ENCODE results near the gene RGS17.

GRCh38 chr6:153146413-153146812, 15.3 kb upstream of the RGS17 start:
- TF ChIP-seq CTCF (IDR thresholded peaks at IDR 0.05): no peak
- TF ChIP-seq POLR2A (IDR thresholded peaks at IDR 0.05): no peak

Data from lower leg skin (tissue), 3 donors.